GM18861 (cell line): Measurements from ENCODE around the gene APLP1.
"Not testable (repeated sequence)": the region's sequence is repeated elsewhere in the genome, so short reads cannot be mapped to it uniquely, and the experiment has no call there.

ENCODE experiments used
- ATAC-seq: cut with Tn5 transposase; IDR thresholded peaks from one replicate; pipeline ENCODE4 v1.9.1; 2021; ENCODE audit not compliant: unreplicated experiment

APLP1 gene

GRCh38 chr19:35882114-35882832, 13.9 kb downstream of the APLP1 start:
- no peak for ATAC-seq

- no peak for ATAC-seq
Observed at GRCh38 chr19:35883882-35884281, 15.5 kb downstream of the APLP1 start.

GRCh38 chr19:35885225-35885738, 16.9 kb downstream of the APLP1 start:
- ATAC-seq = no peak

- ATAC-seq = no peak
Observed at GRCh38 chr19:35885904-35886303, 17.5 kb downstream of the APLP1 start.

DNA sequence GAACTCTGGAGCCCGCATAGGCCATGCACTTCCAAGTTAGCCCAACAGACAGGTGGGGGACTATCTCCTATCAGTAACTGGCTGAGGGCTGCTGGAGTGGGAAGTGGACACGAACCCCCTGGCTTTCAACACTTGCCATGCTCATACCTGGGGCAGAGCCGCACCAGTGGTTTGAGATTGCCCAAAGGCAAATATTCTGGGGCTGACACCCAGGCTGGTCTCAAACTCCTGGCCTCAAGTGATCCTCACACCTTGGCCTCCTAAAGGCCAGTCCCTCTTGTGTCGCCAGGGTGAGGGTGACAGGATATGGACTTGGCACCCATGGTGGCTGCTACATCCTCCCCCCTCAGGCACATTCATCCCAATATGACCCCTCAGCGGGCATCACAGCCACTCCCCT, 18.8 kb downstream of the APLP1 start:
- ATAC-seq = no peak

DNA sequence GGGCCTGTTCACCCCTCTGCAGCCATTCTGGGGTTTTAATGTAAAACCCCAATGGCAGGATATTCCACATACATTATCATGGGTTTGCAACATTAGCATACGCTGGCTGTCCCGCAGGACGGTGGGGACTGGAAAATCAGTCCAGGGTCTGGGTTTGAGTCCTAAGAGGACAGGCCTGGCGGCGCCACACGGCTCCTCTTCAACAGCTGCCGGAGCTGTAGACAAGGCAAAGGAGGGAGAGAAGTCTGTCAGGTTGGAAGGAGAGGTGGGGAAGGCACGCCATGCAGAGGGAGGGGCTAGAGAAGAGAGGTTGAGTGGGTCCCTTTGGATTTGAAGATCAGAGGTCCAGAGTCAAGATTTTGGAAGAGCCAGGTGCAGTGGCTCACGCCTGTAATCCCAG, 20.0 kb downstream of the APLP1 start:
- no peak for ATAC-seq

DNA sequence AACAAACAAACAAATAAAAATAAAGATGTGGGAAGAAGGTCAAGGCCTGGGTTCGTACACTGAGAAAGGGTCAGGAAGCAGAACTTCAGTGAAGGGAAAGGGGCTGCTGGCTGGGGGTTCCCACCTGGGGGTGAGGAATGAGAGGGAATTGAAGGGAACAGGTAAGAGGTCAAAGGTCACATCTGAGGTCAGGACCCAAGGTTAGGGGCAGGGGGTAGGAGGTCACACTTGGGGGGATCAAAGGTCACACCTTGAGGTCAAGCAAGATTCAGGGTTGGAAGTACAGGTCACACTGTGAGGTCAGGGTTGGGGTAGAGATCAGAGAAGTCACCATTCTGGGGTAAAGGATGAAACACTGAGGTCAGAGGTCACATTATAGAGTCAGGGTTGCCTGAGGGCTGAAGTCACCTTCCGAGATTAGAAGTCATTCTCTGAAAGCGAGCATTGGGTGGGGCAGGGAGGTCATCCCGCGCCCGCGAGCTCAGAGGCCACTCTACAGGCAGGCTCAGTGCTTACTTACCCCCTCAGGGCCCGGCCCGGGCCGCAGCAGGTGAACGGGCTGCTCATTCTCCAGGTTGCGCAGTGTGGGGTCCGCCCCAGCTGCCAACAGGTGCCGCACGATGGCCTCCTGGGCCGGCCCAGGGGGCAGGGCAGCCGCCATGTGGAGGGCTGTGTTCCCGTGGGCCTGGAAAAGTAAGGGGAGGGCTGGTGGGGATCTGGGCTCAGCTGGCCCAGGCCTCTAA, 21.2 kb downstream of the APLP1 start:
- ATAC-seq = no peak

GRCh38 chr19:35890113-35890650, 21.8 kb downstream of the APLP1 start:
- ATAC-seq = no peak

GRCh38 chr19:35891819-35892218, 23.4 kb downstream of the APLP1 start:
- ATAC-seq = not testable (repeated sequence)

DNA sequence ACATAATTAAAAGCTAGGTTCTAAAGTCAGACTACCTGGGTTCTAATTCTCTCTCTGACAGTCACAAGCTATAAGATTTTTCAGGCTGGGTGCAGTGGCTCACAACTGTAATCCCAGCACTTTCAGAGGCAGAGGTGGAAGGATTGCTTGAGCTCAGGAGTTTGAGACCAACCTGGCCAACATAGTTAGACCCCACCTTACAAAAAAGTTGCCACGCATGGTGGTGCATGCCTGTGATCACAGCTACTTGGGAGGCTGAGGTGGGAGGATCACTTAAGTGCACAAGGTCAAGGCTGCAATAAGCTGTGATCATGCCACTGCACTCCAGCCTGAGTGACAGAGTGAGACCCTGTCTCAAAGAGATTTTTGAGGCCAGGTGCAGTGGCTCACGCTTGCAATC, 26.0 kb downstream of the APLP1 start:
- no peak for ATAC-seq

DNA sequence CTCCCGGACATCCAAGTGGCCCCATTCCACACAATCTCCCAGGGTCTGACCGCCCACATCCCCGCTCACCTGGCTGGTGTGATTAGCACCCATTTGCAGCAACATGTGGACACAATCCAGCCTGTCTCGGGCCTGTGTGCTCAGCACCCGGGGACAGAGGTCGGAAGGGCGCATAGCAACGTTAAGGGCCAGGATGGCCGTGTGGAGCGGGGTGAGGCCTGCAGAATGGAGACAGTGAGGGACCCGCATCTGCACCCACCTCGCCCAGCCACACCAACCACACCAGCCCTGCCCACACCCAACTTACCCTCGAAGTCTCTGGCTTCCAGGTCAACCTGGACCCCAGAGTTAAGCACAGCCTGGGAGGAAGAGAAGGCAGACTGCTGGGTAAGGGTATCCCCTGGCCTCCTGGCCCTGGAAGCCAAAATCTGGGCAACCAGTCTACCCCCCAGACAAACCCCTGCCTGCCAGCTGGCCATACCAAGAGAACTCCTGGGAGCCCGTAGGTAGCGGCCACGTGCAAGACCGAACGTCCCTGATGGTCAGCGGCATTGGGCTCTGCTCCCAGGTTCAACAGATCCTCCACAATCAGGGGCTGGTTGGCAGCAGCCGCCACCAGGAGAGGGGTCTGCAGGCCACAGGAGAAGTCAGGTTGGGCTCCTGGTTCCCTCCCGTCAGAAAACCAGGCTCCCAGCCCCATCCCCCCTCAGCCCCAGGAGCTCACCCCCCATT, 27.7 kb downstream of the APLP1 start:
- no peak for ATAC-seq

- no peak for ATAC-seq
Observed at GRCh38 chr19:35896643-35897040, 28.3 kb downstream of the APLP1 start.

- ATAC-seq = no peak
Observed at GRCh38 chr19:35897706-35898451, 29.5 kb downstream of the APLP1 start.

- no peak for ATAC-seq
Observed at GRCh38 chr19:35898499-35898809, 30.1 kb downstream of the APLP1 start.

- peak; percentile 35 for ATAC-seq
Observed at GRCh38 chr19:35899547-35900214, 31.3 kb downstream of the APLP1 start.

- ATAC-seq = no peak
Observed at GRCh38 chr19:35901055-35901644, 32.8 kb downstream of the APLP1 start.

DNA sequence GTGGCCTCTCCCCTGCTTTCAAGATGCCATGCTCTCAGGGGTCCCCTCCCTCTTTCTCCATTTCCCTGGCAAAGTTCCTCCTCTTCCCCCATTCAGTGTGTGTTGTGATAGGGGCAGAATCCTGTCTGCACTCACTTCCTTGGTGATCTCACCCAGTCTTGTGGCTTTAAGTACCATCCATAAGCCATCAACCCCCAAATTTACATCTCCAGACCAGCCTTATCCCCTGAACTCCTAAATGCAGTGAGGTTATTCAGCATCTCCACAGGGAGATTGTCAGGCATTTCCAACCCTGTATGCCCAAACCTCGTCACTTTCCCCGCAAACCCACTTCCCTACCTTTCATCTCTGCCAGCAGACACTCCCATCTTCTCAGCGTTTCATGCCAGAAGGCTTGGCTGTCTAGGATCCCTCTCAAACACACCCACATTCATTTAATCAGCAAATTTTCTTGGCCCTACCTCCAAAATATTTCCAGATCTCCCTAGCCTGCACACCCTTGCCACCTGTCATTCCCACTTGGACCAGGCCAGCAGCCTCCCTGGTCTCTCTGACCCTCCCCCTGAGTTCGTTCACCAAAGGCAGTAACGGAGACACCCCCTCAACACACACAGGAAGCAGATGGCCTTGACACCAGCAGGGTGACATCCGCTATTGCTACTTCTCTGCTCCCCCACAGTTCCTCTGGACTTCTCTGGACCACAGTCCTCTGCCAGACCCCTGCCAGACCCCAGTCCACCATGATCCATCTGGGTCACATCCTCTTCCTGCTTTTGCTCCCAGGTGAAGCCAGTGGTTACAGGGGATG, 33.7 kb downstream of the APLP1 start, which contains the start of gene HCST:
TSS of gene HCST (plus strand) at position 676 of the 808 bp plus-strand sequence. CDS start at position 741, 65 bp downstream.
- ATAC-seq = no peak

- no peak for ATAC-seq
Observed at GRCh38 chr19:35902870-35903475, 34.6 kb downstream of the APLP1 start.
